NCI-H1092 treated with DMSO at 0.1 percent for 48 hours (cell line): ENCODE data around the gene USP6NL.
"Not testable (repeated sequence)": the region's sequence is repeated elsewhere in the genome, so short reads cannot be mapped to it uniquely, and the experiment has no call there.

Experiments
- DNase-seq: peaks from one replicate; lab custom pipeline; 2025; lab: John Stamatoyannopoulos, UW

Gene USP6NL

DNA sequence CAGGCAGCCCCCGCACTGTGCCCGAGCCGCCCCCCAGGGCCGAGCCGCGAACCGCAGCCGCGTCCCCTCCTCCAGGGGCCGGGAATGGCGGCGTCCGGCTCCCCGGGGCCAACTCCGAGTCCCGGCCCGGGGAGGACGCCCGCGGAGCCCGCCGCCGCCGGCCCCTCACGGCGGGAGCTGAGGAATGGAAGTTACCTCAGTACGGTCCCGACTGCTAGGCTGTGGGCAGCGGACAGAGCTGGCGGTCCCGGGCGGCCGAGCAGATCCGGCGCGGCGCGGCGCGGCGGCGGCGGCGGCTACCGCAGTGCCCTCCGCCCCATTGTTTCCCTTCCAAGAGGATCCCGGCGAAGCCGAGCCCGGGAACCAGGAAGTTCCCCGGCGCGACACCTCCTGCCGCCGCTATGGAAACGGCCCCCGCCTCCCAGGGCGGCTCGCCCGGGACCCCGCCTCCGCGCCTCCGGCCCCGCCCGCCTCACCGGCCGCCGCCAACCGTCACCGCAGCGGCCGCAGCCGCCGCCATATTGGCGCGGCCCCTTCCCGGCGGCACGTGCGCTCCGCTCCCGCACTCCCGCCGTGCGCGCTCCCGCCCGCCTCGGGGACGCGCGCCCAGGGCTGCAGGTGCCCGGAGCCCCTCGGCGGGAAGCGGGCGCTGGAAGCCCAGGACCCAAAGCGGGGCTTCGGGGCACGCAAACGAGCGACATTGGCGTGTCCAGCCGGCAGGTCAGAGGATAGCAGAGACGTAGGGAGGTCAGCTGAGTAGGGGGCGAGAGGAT is at the start of gene USP6NL:
Gene USP6NL, minus strand, starts transcription at position 403 of the 773 bp plus-strand sequence. CDS start 14,016 bp downstream, outside the sequence.
- peak; percentile 68 for DNase-seq

DNA sequence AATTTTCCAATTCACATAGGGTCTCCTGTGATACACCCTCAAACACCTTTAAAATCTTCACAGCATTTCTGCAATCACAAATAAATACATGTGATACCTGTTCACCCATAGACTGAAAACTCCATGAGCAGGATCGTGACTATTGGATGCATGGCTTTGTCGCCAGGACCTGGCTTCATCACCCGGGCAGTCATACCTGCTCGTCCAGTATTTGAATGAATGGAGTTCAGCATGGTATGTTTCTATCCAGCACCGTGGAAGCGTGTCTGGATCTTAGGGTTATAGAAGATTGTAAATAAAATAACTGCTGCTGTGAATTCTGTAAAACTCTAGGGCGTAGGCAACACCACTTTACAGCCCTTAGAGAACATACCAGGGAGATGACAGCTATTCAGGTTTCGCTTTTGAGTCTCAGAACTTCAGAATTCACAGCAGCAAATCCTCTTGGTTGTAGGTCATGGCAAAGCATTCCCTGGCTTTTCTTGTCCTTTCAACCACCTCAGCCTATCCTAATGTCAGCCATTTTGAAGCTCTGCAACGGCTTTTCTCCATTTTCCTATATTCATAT is 47.4 kb upstream of the USP6NL start:
- no peak for DNase-seq

DNA sequence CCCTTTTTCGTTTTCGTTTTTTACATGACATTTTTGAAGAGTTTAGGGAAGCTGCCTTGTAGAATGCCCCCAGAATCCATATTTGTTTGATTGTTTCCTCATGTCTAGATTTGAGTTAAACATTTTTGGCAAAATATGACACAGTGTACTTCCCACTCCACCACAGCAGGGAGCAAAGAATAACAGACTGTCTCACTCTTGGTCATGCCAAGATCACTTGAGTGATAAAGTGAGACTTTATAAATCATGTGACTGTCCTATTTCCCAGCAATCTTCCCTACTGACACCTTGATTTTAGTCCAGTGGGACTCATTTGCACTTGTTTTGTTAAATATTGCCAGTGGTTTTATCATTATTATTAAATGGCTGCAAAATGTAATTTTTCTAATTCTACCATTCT is 44.4 kb upstream of the USP6NL start:
- DNase-seq: no peak

DNA sequence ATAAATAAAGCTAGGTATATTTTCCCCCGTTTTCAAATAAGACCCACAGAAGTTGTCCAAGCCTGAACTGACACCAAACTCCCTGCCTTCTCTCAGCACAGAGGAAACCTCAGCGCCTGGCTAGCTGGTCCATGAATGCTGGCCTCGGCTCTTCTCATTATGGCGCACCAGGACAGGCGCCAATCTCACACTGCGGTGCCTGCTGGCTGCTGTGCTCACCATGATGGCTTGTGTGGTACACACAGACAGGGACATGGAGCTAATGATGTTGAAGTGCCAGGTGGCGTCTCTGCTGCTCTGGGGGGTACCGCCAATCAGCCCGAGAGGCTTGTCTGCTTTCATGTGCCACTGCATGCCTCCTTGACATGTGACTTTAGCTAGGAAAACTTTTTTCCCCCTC is 43.2 kb upstream of the USP6NL start:
- DNase-seq: no peak

DNA sequence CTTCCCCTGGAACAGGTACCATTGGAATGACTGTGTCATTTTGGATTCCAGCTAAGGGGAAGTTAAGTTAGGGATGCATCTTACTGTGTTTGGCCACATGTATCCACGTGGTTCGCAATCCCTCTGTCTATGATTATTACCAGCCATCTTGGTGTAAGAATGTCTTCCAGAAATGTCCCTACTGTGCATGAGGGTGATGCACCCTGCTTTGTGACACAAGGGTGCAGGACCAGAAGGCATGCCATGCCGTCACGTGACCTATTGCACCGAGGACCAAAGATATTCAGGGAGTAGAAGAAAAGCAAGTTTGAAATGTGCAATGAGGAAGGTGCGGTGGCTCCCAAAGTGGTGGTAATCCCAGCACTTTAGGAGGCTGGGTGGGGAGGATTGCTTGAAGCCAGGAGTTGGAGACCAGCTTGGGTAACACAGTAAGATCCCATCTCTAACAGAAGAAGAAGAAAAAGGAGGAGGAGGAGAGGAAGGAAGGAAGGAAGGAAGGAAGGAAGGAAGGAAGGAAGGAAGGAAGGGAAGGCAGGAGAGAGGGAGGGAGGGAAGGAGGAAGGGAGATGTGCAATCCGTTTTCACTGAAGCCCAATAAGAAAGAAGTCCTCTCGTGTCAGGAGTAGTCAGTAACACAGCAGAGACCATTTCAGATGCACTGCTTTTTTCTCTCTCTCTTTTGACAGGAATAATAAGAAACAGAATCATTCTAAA is 42.5 kb upstream of the USP6NL start:
- no peak for DNase-seq

DNA sequence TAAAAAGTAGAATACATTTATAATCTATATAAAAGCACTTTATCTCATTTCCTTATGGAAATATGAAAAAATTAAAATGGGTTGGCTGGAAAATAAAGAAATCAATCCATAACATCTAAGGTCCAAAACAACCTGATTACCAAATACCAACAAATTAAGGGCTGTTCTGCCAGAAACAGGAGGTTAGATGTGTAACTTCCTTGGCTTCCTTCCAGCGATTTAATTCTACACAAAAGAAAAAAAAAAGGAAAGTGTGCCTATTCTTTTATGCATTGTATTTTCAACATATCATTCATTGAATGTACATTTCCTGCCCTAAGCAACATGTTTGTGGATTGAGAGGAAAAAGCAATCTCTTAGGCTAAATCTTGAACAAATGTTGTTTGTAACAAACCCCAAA is 36.2 kb upstream of the USP6NL start:
- no peak for DNase-seq

DNA sequence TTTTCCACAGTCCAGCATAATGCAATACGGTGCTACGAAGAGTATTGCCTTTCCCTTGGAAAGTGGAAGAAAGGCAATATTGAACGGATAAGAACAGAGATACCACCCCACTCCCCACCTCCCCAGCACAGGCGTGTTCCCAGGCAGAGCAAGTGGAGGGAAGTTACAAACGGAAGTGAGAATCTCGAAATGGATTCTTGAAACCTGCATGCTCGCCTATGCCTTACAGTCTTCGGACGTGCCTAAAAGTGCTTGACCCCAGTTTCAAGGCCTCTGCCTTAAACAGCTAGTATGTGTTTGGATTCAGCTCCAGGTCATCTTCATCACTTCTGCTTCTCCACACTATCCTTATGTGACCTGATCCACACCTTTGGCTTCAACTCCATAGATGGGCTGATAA is 35.0 kb upstream of the USP6NL start:
- DNase-seq: no peak

DNA sequence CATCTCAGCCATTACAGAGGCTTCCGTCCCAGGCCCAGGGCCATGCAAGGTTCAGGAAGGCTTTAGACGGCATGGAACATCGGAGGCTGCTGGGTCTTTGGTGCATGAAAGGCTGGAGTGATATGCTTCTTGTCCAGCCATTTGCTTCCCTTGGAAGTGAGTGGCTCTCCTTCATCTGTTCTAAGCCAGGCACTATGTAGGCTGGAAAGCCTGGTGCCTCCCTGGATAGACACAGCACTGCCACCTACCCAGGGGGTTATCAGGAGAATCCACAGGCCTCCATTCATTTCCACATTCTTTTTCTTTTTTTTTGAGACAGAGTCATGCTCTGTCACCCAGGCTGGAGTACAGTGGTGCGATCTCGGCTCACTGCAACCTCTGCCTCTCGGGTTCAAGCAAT is 31.6 kb upstream of the USP6NL start:
- DNase-seq: no peak

DNA sequence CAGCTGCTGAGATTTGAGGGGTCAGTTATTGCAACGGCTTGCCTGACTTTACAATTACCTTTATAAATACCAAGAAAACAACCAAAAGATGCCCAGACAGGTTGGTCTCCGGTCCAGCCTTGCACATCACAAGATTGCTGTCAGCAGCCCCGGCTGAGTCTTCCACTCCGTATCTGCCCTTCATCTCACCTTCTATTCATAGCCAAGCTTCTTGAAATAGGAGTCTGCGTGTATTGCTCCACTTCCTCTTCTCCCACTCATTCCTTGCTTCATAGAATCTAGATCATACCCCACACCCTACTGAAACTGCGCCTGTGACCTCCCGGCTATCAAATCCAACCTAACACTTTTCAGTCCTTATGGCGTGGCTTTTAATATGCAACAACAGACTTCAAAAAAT is 31.1 kb upstream of the USP6NL start:
- DNase-seq: no peak

DNA sequence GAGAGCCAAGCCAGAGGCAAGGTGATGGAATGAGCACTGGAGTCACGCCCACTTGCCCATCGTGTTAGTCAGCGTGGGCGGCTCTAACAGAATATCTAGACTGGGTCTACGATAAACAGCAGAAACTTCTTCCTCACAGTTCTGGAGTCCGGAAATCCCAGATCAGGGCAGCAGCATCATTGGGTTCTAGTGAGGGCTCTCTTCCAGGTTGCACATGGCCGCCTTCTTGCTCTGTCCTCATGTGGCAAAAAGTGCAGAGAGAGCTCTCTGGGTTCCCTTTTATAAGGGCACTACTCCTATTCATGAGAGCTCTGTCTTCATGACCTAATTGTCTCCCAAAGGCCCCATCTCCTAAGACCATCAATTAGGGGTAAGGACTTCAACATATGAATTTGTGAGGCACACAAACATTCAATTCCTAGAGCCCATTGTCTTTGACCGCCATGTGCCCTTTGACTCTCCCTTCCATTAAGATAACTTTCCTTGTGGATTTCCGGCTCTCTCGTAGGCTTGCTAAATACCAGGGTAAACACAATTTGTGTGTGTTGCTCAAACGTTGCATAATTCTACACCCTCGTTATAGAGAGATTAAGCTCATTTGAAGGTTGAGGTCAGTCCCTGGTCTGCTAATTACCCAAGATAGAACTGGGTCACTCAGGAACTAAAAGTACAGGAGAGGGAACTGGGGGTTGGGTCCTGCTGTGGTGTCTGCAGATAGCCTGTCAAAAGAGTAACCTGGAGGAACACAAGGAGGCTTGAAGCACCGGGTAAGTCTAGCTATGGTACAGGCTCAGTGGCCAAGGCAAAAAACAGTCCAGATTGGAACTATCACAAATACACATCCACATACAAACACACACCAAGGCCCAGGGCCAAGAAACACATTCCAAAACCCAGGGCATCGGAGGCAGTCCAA is 28.7 kb upstream of the USP6NL start:
- DNase-seq: no peak

DNA sequence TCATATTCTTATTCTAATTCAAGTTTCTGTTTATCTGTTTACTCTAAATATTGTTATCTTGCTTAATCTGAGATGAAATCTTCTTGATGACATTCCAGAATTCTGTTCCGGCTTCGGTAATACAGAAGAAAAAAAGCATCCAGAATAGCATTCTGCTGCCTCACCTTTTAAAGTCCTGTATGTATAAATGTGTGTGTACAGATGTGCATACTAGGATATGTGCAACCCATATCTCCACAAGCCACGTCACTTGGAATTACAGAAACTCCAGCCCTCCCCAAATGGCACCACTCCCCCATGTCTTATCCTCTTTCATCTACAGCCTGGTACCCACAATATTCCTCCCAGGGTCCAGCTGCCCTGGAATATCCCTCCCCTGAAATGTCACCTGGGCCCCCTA is 27.9 kb upstream of the USP6NL start:
- no peak for DNase-seq

DNA sequence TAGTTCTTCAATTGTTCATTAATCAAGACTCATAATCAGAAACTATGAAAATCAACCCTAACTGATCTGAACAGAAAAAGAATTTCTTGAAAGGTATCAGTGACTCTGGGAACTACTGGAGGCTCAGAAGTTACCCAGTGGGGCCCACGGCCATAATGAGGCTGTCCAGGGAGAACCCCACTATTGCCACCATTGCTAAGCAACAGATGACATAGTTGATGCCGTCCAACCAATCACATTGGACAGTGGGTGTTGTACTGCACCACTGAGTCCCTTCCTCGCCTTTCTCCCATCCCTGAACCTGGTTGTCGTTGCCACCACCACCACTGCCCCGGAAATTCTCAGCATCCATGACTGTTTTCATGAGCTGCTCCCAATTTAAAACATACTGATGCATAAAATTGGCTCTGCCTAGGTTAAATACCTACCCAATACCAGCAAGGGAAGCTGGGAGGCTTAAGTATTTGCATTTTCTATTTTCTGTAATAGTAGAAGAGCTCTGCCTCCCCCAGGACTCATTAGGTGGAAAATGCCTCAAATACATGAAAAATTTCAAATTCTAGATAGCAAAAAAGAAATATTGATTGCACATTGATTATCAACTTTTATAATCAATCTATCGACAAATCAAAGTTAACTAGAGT is 26.7 kb upstream of the USP6NL start:
- no peak for DNase-seq

DNA sequence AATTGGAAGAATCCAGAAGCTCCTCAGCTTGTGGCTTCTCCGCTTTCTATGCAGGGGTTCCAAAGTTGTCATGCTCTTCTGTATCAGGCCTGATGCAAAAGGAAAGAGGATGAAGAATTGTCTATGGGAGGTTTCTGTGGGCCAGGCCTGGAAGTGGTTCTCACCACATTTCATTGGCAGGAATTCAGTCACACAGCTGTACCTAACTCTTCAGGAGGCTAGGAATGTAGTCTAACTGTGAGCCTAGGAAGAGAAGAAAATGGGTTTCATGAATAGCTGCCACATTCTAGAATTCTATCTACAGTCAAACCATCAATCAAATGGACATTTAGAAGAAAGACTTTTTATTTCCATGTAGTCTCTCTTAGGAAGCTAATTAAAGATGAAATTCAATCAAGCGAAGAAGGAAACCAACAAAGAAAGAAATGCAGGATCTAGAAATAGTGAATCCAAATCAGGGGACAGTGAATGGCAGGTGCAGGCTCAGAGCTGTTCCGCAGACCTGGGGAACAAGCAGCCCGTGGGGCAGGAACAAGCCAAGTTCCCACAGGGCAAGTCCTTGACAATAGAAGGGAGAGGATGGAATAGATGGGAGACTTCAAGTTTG is 25.4 kb upstream of the USP6NL start:
- no peak for DNase-seq

DNA sequence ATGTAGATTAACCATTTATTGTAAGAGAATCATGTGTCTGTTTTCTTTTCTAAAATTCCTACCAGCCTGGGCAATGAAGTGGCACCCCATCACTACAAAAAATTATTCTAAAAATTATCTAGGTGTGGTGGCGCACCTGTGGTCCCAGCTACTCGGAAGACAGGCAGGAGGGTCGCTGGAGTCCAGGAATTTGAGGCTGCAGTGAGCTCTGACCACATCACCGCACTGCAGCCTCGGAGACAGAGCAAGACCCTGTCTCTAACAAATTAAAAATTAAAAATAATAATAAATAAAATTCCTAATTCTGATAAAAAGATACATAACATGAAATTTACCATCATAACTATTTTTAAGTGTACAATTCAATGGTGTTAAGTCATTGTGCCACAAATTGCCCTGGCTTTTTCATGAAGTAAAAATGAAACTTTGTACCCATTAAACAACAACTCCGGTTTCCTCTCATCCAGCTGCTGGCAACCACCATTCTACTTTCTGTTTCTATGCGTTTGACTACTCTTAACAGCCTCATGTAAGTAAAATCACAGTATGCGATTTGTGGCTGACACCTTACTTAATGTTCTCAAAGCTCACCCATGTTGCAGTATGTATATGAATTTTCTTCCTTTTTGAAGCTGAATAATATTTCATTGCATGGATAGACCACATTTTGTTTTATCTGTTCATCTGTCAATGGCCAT is 20.6 kb upstream of the USP6NL start:
- no peak for DNase-seq

DNA sequence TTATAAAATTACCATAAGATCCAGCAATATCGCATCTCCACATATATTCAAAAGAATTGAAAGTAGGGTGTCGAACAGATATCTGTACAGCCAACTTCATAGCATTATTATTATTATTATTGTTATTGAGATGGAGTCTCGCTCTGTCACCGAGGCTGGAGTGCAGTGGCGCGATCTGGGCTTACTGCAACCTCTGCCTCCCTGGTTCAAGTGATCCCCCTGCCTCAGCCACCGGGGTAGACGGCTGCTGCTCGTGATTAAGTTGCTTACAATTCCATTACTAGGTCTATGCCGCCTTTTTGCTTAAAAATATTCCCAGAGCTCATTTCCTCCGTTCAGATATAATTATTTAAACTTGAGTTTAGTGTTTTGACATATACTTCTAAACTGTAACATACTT is 19.8 kb upstream of the USP6NL start:
- DNase-seq: no peak

DNA sequence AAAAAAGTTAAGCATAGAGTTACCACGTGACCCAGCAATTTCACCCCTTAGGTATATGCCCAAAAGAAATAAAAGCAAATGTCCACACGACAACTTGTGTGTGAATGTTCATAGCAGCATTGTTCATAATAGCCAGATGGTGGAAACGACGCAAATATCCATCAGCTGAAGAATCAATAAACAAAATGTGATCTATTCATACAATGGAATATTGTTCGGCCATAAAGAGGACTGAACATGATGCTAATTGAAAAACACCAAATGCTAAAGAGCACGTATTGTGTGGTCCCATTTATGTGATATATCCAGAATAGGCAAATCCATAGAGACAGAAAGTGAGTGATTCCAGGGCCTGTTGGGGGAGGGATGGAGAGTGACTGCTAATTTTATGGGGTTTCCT is 18.3 kb upstream of the USP6NL start:
- no peak for DNase-seq

DNA sequence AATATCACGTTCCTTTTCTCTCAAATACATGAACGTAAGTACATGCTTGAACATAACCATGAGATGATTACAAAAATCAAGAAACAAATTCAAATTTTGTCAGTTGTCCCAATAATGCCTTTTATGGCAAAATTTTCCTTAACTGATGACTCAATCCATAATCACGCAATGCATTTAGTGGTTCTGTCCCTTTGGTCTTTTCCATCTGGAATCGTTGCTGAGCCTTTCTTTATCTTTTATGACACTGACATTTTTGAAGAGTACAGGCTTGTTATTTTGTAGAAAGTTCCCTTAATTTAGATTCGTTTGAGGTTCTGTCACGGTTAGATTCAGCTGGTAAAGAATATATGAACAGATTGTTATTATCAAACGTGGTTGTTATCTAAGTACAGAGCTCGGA is 16.5 kb upstream of the USP6NL start:
- DNase-seq: not testable (repeated sequence)

DNA sequence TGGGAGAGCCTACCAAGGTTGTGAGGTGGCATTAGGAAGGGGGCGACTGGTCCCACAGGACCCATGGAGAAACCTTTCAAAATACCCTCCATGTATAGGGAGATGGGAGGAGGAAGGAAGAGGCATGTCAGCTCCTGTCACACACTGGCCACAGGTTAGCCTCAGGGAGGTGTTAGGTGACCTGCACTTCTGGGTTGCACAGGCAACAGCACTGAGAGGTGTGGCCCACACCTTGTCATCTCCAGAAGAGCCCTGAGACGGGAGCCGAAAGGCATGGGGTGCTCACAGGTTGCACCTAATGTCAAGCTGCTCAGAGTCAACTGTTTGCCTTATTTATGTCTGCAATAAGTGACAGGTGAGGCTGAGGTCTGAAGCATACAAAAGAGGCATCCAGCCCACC is 14.6 kb upstream of the USP6NL start:
- no peak for DNase-seq

DNA sequence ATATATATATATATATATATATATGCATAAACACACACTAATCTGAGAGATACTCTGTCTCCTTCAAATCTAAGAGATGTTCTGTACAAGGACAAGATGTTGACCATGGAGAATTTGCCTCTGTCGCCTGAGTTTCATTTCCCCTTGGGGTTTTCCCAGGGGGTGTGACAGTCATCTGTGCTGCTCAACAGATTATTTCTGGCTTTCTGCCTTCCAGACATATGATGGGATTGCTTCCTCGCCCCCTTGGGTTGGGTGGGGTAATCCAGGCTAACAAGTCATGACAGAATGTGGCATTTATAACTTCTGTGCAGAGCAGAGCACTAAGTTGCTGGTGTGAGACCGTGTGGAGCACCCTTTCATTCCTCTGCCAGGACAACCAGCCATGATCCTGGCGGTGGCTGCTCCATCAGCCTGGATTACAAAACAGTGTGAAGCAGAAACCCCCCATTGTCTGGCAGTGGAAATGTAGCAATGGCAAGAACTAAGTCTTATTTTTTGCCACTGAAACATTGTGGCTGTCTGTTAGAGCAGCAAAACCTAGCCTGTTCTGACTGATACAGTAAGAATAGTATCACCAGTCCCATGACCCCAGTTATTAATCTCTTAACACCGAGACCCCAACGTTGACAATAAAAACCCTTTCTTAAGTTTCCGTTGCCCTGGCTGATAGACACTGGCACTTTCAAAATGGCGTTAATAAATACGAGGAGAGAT is 13.7 kb upstream of the USP6NL start:
- no peak for DNase-seq

DNA sequence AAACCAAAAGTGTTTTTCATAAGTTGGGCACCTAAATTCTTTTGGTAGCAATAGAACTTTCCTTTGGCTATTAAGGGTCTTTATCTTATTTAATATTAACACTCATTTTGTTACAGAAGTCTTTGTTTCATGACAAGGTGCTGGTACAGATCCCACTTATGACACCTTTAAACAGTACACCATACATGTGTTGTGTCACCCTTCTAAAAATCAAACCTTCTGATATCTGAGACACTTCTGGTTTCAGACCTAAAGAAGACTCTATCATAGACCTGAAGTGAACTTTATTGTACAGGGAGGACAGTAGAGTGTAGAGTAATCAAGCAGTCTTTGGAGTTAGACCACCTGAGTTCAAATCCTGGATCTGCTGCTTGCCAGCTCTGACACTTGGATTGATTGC is 5.8 kb upstream of the USP6NL start:
- DNase-seq: no peak
